D721Med (cell line): ENCODE measurements around the gene SORL1.

Experiments
- DNase-seq: peaks from one replicate; pipeline ENCODE4 v3.0.0; 2011; ENCODE audit warnings: low spot score; ENCODE audit not compliant: insufficient read length
- FAIRE-seq: peaks from 2 replicates; lab custom pipeline; 2011; peaks lifted over from hg19 to GRCh38; lab: Jason Lieb, UNC
- CTCF ChIP-seq: IDR thresholded peaks from 2 replicates; pipeline ENCODE4 v1.5.1; 2012; ENCODE audit warnings: mild to moderate bottlenecking, control low read depth; ENCODE audit not compliant: insufficient read depth; ENCODE audit errors: missing control alignments

SORL1 gene

GRCh38 chr11:121427400-121427744 is 24.7 kb upstream of the SORL1 start:
- FAIRE-seq, result no peak
- no peak for TF ChIP-seq CTCF
- DNase-seq, result no peak

DNA sequence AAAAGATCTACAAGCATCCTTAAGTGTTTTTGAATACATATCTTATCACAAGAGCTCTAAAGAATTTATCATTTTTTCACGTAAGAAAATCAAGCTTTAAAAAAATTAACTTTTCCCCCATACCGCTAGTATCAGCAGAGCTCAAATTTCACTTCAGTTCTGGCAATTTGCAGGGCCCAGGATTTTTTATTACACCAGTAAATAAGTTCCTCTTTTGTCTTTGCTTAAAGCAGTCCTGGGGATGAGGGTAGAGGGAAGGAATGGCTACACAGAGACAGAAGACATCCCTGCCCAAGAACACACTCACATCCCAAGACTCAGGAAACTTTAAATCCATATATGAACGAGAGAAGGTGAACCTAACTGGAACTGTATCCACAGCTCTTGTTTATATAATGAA is 22.6 kb upstream of the SORL1 start:
- DNase-seq (no peak), FAIRE-seq (no peak)
- TF ChIP-seq CTCF, result no peak

GRCh38 chr11:121431820-121432526 is 20.1 kb upstream of the SORL1 start:
- FAIRE-seq (no peak), DNase-seq (no peak)
- TF ChIP-seq CTCF, result no peak

GRCh38 chr11:121435132-121435531 is 17.0 kb upstream of the SORL1 start:
- no peak for TF ChIP-seq CTCF
- DNase-seq, result no peak
- no peak for FAIRE-seq

DNA sequence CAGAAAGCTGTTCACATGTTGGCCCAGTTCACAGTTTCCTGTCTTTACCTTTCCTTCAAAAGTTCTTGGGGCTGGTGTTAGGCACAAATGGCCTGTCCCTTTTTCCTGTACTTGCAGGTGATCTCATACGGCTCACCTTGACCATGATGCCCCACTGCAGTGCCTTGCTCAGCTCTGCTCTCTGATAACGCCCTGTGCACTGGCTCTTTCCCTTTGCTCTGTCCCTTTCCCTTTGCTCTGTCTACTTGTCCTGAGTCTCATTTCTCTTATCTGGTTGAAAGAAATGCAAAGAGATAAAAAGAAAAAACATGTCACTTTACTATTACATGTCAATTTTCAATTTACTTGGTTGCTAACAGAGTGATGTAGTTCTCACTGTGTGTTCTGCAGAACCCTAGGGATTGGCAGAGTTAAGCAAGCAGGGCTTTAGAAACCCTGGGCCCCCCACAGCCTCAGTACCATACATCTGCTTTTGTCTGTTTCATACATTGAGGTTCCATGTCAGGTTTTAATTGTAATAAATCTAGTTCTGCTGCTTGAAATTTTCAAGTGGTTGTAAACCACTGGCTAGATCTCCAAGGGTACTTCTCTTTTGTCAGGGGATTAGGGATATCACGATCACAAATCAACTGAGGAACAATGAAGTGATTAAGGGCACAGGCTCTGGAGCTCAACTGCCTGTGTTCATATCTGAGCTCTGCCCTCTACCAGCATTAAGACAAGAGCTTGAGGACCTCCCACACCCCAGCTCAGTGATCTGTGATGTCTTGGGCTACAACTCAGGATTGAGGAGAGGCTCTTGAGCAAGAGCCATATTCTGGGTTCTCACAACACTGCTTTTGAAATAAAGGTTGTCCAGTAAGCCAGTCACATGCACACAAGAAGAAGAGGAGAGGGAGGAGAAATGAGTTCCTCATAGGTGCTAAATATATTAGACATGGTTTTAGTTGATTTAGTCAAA is 16.3 kb upstream of the SORL1 start:
- FAIRE-seq (no peak), DNase-seq (no peak)
- no peak for TF ChIP-seq CTCF

GRCh38 chr11:121437018-121437685 is 15.0 kb upstream of the SORL1 start:
- TF ChIP-seq CTCF, result no peak
- no peak for DNase-seq
- no peak for FAIRE-seq
